ENCODE measurements around the gene NUDT14. TPM values are rescaled to one million over a fixed set of nuclear protein-coding genes. Genes with fewer than 3 reads are reported as not detected.

NUDT14 gene
- total and polyA plus RNA-seq, 2 of the 8 experiments (the other 6 are each of a cell fraction or from before 2014, with no cell fraction given) = 25.5 to 33.3 TPM

GRCh38 chr14:105148604-105149145 lies 32.4 kb downstream of the NUDT14 start:
- 93% methylated on average over 16 of the region's 27 CpGs; no CpG with 5 or more reads in 1 of the 2 experiments for WGBS, 2 experiments (ENCODE audit: extremely low coverage in 1 of 2, insufficient coverage in 1 of 2, insufficient read length in 1 of 2, insufficient replicate concordance in 2 of 2, low coverage in 1 of 2, low lambda C conversion rate in 2 of 2, missing lambda C conversion rate in 1 of 2)
- no peak overlapping the region for H3K4me3 ChIP-seq (ENCODE audit: extremely low read depth in 1 of 4, insufficient read depth in 2 of 4, low read depth in 3 of 4, low read length in 4 of 4)
- H2BK5ac ChIP-seq (ENCODE audit: low read depth, low read length) = no peak overlapping the region
- no peak overlapping the region for H2AFZ ChIP-seq (ENCODE audit: low read length)
- no peak overlapping the region for H3K18ac ChIP-seq (ENCODE audit: extremely low read depth, low read length)
- no peaks in the 10 kb centered on the region for H3K79me1 ChIP-seq (ENCODE audit: low read depth, low read length)
- peaks cover 0 to 2% of the 10 kb centered on the region in 2 experiments for H4K20me1 ChIP-seq (replicated peaks in 1 of 2; ENCODE audit: control insufficient read depth in 1 of 2, insufficient read depth in 2 of 2, low read length in 2 of 2)
- no peak overlapping the region for H4K5ac ChIP-seq (ENCODE audit: insufficient read length, low read depth, low read length)
- no peak overlapping the region for H4K91ac ChIP-seq (replicated peaks; ENCODE audit: insufficient read length, low read length)
- H3K4me2 ChIP-seq (ENCODE audit: insufficient read depth in 1 of 2, low read depth in 2 of 2, low read length in 2 of 2) = no peak overlapping the region
- H2BK20ac ChIP-seq (ENCODE audit: low read length) = no peak overlapping the region
- CTCF ChIA-PET (ENCODE audit: partially characterized antibody) = interaction anchor here (0.7 kb wide), 1 partner anchor 103 kb away, joined by 3 read pairs; no protein-coding TSS in a partner anchor
- no peaks in the 10 kb centered on the region for H3K79me2 ChIP-seq (ENCODE audit: control insufficient read depth in 1 of 2, insufficient read depth in 2 of 2, low read length in 2 of 2)
- H3K56ac ChIP-seq (replicated peaks; ENCODE audit: insufficient read length, low read depth, low read length) = no peak overlapping the region
- H2BK12ac ChIP-seq (ENCODE audit: low read depth, low read length) = no peak overlapping the region
- H4K8ac ChIP-seq (ENCODE audit: extremely low read depth, insufficient read depth, low read length) = no peak overlapping the region; the same call in 1 of the 2 replicates
- H3K4me1 ChIP-seq (replicated peaks in 1 of 4; ENCODE audit: control insufficient read depth in 3 of 4, insufficient read depth in 4 of 4, low read length in 3 of 4) = peaks cover 0 to 2% (median 0%) of the 10 kb centered on the region in 4 experiments; a peak in 1 of 7 replicates
- no peak overlapping the region for H2AK5ac ChIP-seq (ENCODE audit: low read depth, low read length)
- no peak overlapping the region for H2BK15ac ChIP-seq (ENCODE audit: low read length)
- H3K27ac ChIP-seq (ENCODE audit: low read depth, low read length) = no peak overlapping the region
- no peak overlapping the region for H3K23ac ChIP-seq (ENCODE audit: insufficient read length)
- H2BK120ac ChIP-seq (replicated peaks; ENCODE audit: low read depth, low read length) = no peak overlapping the region
- H3K23me2 ChIP-seq (ENCODE audit: low read depth, low read length) = no peaks in the 10 kb centered on the region
- peak in 1 of 2 experiments; percentile 44 for DNase-seq (ENCODE audit: low read depth in 1 of 2, low spot score in 2 of 2)
- no peaks in the 10 kb centered on the region for H3K36me3 ChIP-seq (ENCODE audit: control insufficient read depth in 2 of 4, insufficient read depth in 4 of 4, low read length in 3 of 4)
- H3K4ac ChIP-seq (replicated peaks; ENCODE audit: insufficient read length, low read depth, low read length) = no peak overlapping the region
- POLR2A ChIA-PET (ENCODE audit: partially characterized antibody) = no interaction called here
- no peak overlapping the region for H3K14ac ChIP-seq (ENCODE audit: insufficient read length)
- H3K9ac ChIP-seq (replicated peaks in 1 of 4; ENCODE audit: extremely low read depth in 1 of 4, low read depth in 3 of 4, low read length in 3 of 4) = no peak overlapping the region
- no peaks in the 10 kb centered on the region for H3K27me3 ChIP-seq (replicated peaks in 1 of 4; ENCODE audit: control insufficient read depth in 3 of 4, extremely low read depth in 1 of 4, insufficient read depth in 3 of 4, low read length in 3 of 4)
- FAIRE-seq = no peak
- no peaks in the 10 kb centered on the region for H3K9me3 ChIP-seq (ENCODE audit: insufficient read depth in 2 of 2, low read depth in 1 of 2, low read length in 1 of 2)
